DMS79 (cell line): ENCODE data around the gene TOX3.

Experiments
- DNase-seq: peaks from one replicate; lab custom pipeline; 2025; lab: John Stamatoyannopoulos, UW

Gene TOX3

DNA sequence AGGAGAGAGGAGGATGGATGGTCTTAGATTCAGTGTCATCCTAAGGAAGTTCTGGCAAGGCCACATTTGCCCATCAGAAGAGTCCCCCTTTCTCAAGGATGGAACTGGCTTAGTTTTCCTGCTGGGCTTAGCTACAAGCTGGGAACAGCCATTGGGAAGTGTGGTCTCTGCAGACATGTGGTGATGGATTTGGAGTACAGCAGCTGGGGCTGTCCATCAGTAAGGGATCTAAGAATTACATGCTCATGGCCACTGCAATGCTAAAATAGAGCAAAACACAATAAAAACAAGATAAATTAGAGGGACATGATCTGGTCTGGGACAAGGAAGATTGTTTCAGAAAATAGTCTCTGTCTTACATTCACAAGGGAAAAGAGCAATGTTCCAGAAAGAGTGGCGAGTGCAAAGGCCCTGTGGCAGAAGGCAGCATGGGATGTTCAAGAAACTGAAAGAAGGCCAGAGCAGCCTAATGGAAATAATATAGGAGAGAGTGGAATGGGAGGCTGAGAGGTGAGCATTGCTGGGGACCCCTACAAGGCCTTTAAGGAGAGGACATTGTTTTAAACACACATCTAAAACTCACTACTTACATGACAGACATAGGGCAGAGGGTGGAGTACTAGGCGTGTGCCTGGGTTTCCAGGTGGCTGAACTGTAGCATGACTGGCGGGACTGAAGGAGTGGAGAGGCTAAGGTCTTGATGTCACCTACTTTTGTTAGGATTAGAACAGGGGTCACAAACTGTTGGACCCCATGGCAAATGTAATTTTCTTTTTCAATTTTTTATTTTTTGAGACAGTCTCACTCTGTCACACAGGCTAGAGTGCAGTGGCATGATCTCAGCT is 17.0 kb upstream of the TOX3 start:
- DNase-seq, result no peak

DNA sequence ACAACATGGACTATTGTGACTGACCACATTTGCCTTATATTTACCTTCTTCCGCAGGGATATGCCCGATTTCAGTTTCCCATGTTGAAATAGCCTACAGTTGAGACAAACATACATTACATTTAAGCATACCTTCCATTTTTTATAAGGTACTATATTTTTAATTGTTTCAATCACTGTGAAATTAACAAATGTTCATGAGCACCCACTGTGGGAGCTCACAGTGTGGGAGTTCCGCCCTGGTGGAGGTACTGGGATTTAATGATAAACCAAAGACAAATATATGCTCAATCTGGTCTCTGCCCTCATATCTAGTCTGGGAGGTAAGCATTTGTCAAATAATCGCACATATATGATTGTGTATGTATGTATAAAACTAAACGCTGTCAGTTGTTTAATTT is 15.8 kb upstream of the TOX3 start:
- DNase-seq, result no peak

DNA sequence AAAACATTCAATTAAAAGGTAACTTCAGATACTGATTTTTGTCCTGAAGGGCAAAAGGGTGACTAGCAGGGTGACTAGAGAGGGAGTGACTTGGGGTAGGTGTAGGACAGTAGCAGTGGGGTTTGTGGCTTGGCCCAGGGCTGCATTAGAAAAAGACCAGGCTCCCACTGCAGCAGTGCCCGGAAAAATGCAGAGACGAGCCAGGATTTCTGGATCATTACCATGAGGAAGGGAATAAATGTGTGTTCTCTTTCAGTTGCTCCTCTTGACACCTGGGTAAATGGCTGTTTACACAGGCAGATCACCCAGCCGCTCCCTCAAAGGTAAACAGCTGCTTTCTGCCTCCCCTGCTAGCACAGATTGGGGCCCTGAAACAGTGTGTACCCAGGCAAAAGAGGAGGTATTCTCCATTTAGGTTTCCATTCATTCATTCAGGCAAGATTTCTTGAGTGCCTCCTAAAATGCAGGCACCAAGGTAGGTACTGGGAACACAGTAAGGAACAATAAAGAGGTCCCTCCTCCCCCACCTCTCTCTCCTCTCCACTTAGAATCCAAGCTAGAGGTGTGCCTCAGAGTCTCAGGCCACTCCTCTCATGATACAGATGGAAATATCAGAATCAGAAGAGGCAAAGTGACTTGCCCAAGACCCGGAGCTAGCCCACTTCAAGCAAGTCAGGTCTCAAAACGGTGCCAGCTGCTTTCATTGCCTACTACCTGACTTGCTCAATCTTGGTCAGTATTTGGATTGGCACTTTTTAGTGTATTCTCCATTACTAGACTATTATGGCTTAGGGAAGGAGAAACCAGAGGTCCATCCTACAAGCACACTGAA is 15.2 kb upstream of the TOX3 start:
- peak; percentile 54 for DNase-seq

DNA sequence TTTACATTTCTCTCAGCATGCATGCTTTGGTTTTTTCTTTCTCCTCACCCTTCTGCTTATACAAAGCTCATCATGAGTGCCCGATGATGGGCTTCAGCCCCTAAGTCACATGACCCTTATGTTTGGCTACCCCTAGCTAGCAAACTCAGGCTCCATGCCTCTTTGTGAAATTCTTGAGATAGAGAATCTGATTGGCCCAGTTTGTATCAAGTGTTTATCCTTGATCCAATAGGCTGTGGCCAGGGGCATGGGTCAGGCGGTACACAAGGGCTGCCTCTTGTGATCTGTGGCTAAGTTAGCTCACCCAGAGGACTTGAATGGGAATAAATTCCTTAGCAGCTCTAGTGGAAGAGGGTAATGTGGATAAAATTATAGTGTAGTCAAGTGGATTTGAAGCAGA is 11.5 kb upstream of the TOX3 start:
- no peak for DNase-seq

DNA sequence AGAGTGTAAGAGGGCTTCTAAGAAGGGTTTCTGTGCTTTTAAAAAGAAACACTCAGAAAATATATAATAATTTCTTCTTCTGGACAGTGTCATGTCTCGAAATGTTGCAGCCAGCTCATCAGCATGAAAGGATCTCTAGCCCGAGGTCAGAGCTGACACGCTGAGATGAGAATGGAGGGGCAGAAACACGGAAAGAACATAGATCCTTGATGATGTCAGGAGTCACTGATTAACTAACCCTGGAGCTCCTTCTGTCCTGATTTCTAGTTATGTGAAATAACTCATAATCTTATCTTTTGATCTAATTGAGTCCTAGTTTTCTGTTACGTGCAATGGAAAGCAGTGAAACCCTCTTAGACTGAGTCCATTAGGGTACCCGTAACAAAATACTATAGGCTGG is 10.3 kb upstream of the TOX3 start:
- no peak for DNase-seq

DNA sequence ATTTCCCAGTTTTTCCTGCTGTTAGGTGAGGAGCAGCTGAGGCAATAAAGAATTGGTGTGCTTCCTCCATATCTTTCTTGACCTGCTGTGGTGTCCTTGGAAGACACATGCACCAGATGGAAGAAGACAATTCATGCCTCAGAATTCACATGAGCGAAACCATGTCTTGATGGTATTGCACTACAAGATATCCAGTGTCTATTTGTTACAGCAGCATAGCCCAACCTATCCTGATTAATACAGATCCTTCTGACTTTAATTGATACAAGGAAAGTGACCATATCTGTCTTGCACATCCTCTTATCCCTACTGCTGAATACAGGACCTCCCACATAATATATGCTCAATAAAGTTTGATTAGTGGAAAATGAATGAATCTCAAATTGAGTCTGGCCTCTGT is 9.1 kb upstream of the TOX3 start:
- DNase-seq, result no peak

DNA sequence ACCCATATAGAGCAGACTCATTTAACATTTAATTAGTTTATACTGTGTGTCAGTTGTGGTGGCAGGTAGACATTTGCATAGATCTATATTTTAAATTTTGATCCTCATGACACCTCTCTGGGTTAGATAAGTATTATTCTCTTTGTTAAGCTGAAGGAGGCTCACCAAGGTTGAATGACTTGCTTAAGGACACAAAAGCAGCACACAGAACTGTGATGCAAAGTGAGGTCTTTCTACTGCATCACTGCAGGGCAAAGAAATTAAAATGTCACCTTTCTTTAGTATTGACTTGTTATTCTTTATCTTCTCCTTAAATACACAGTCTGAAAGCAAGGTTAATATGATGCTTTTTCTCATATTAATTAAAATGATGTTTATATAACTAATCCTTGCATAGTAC is 8.6 kb upstream of the TOX3 start:
- no peak for DNase-seq

DNA sequence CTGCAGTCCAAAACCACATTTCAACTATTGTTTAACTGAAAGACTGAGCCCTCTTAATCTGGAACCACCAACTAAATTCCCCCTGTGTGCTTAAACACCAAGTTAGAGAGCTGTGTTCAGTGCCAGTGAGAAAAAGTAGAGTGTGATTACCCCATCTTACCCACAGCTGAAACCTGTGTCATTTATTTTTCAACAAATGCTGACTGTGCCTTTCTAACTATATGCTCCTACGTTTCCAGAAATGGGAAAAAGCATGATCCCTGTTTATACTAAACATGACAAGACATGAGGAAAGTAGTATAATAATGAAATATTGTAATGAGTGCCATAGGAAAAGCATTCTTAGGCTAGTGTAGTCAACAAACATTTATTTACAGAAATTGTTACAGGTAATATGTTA is 7.4 kb upstream of the TOX3 start:
- DNase-seq, result no peak

DNA sequence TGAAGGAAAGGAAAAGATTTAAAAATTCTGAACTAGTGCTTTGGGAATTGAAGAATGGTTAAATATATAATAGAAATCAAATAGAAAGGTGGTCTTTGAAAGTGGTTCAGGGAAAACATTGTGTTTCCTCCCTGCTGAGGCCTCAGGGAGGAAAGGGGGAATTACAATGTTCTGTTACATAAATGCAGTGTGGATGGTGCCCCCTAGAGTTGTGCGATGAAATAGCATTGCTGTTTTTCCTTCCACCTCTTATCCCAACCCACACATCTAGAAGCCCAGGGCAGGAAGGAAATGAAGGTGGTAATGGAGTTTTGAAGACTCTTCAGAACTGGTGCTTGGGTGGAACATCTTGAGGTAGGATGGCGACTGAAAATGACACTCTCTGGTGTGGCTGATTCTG is 6.4 kb upstream of the TOX3 start:
- no peak for DNase-seq

DNA sequence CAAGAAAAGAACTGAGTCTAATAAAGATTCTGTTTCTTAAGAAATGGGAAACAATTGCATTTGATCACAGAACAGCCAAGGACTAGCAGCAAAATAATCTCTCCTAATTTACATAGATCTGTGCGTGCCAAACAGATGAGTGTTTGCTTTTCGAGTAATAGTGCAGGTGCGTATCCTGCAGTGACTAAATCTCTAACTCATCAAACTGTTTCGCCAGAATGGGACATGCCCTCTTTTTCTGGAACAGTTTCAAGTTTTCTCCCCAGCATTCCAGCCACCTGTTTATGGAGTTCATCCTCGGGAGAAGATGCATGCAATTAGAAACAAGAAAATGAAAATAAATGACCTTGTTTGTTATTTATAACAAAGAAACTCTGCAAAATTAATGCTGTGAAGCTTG is 5.7 kb upstream of the TOX3 start:
- peak; percentile 64 for DNase-seq

DNA sequence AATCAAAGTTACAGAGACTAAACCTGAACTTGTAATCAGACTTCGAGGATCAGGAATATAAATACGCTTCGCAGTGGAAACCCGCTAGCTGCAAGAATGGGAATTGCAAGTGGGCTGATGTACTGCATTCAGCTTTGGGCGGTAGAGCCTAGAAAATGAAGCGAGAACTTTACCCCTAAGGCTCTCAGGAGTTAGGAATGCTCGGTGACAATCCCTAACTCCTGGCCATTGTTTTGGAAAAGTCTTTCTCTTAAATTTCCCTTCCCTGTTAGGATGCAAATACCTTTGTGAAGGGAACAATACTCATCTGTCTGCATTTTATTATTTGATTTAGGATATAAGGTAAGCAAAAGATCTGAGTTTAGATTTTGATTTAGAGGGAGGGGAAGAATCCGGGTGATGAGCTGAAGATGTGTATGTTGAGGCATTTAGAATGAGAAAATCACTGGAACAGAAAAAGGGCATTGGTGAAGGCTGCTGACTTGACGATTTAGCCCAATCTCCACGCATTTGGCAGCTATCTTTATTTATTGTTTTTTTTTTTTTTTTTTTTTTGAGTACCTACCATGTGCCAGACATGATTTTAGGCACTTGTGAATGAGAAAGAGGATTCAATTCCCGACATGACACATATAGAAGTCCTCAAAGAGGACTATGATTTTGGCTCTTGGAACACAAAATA is 2.2 kb upstream of the TOX3 start:
- no peak for DNase-seq

DNA sequence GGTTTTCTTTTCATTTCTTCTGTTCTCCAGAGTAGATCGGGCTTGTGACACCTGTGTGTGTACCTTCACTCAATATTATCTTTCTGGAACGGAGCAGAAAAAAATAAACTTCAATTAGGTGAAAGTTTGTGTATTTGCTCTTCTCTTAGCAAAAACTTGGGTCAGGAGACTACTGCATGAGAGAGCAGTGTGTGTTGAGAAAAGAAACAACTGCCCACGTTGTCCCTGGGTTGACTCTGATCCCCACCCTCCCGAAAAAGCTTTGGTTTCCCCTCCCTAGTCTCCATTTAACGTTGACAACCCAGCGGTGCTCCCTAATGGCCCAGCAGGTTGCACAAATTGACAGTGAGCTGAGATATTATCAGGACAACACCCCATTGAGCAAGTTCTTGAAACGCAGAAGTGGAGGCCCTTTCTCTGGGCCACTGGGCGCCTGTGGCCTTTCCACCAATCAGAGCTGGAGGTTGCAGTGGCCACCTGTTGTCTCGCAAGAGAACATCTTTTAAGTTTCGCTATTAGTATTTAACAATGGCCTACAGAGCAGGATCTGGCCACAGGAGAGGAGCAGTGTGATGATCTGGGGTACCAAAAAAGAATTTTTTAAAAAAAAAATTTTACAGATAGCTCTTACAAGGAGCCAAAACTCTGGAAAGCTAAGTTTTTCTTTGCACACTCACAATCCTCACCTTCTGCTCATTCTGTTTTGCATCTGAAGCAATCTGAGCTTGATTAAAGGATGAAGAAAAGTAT is 1.5 kb upstream of the TOX3 start:
- DNase-seq, result peak; percentile 51

DNA sequence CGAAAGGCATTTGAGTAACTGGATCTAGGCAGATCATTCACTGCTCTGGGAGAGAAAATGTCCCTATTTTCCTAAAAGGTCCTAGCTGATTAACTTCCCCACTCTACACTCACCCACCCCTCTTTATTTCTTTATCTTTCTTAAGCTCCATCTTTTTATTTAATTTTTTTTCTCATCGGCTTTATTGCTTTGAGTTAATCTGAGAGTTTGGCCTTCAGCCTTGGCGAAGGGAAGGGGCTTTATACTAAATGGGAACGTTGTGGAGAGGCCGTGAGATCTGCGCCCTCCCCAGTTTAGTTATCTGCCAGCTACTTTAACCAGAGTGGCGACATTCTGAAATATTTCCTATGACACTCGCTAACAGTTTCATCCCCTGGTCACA is 882 bp upstream of the TOX3 start:
- no peak for DNase-seq

DNA sequence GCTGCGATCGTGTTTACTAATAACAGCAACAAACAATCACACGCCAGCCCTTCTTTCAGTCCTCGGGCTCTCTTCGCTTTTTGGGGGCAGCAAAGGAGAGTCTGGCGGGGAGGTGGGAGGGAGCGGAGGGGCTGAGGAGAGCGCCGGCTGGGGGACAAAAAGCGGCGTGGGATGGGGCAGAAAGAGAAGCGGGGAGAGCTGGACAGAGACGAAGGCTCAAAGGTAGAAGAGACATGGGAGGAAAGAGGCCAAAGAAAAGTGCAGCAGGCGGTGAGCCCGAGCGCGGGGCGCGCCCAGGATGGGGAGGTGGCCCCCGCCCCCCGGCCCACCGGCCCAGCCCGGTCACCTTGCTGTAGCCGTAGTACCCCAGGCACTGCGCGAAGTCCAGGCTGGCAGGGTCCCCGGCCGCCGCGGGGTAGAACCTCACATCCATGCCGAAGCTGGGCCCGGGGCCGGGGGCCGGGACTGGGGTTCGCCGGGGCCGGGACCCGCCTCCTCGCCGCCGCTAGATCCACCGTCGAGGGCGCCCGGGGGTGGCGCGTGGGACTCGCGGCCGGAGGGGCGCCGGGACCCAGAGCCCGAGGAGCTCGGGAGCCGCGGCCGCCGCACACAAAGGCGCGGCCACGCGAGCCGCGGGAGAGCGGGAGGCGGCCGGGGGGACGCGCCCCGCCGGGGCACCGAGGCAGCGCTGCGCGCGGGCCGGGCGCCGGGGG is 496 bp downstream of the TOX3 start:
- DNase-seq, result no peak

DNA sequence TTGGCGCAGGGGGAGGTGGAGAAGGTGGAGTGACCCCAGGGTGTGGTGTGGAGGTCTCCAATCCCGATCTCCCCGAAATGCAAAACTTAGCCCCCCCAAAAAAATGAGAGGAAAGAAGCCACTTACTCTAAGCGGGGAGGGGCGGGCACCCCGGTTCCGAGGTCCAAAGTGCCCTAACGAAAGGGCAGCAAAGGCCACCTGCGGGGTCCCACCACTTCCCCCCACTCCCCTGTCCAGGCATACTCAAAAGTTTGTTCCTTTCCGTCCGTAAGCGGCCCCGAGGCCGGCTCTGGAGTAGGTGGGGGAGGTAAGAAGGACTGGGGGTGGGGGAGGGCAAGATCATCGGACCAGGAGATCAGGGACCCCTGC is 1.1 kb downstream of the TOX3 start:
- DNase-seq, result no peak

DNA sequence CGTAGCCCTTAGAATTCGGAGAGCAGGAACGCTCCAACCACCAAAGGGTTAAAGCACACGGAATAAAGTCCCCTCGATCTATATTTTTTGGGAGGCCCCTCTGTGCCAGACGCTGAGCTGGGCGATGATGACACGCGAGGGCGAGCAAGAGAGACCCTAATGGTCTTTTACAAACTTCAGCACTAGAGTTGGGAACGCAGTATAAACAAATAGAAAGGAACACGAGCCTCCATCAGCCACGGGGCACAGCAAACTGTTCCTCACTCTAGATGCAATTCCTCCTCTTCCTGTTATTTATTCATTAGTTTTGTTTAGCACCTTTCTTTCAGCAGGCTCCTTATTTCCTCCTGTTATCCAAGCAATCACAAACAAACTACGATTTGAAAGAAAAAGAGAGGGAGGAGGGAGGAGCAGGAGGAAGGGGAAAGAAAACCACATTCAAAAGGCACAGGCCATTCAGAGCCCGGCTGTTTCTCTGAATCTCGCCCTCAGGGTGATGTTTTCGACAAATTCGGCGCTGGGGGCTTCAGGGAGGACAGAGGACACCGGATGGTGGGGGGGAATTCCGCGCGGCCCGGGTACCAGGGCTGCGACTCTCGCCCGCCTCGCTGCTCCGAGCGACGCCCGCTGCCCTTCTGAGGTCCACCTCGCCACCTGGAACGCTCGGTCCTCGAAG is 1.6 kb downstream of the TOX3 start:
- no peak for DNase-seq

DNA sequence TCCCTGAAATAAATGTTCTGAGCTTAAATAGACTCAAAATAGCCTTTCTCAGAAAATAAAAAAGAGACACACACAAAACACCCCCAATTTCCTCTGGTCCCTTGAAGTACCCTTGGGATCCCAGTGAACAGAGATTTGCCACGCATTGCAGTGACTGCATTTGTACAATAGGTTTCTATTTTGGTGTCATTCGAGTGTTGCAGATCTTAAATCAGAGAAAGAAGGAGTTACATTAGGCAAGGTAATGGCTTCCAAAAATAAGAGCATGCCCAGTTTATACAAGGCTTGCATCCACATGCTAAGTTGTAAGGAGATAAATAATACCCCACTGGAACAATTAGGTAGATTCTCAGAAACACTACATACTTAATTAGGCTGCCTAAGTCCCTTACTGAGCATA is 2.2 kb downstream of the TOX3 start:
- no peak for DNase-seq

DNA sequence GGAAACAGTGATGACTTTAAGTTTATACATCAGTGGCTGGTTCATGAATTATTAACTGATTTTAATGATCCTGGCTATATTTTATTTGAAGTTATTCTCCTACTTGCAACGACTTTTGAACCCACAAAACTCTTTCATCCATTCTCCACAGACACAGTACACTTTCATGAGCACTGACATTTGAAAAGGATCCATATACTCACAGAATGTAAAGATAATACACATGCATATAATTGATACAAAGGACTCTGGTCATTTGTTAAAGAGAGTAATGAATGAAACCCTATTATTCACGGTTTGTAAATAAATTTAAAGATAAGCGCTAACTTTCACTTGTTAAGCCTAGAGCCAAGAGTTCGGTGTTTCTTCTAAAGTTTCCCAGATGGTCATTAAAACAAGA is 3.3 kb downstream of the TOX3 start:
- DNase-seq, result no peak

DNA sequence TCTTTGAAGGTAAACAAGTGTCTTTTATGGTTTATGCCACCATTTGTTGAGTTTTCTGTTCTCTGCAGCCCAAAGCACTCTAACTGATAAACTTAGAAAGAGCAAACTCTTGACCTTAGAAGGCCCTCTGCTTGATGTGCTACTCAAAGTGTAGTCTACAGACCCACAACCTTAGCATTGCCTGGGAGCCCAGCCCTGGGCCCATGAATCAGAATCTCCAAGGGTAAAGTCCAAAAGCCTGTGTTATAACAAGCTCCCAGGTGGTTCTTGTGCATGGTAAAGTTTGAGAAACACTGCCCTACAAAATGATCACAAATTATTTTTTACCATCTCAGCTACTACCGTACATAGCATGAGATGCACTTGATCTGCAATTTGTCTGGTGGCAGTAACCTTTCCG is 6.0 kb downstream of the TOX3 start:
- DNase-seq, result no peak

DNA sequence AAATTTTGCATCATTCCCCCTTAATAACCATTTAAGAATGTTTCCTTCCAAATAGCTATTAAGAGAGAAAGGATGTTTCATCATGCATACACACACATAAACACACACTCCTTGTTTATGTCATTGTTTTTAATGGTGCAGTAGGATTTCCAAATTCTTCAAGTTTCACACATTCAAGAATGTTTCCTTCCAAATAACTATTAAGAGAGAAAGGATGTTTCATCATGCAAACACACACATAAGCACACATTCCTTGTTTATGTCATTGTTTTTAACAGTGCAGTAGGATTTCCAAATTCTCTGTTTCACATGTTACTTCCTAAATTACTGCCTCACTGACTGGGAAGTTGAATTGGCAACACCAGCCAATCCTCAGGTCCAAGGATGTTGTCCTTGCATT is 7.8 kb downstream of the TOX3 start:
- no peak for DNase-seq

DNA sequence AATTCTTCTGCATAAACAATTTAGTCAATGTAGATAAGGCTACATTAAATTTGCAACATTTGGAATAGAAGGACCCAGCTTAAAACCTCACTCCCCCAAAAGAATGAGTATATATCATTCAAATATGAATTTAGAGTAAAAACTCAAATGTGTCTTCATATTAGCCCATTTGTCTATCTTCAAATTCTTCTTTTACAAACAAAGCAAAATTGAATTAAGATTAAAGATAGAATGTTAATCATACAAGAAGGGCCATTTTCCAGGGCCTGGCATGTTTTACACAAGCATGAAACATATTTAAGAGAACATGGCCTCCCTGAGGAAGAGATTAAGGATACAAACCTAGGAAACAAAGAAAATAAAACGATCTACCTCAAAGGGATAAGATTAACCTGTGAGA is 8.4 kb downstream of the TOX3 start:
- DNase-seq, result no peak
